HG02623 (cell line): ENCODE results near the gene LINS1.
A peak's percentile ranks its signal among the peaks of the same experiment; 100 is the strongest.
"Not testable (repeated sequence)": the region's sequence is repeated elsewhere in the genome, so short reads cannot be mapped to it uniquely, and the experiment has no call there.

Source experiments
- ATAC-seq: cut with Tn5 transposase; IDR thresholded peaks from one replicate; pipeline ENCODE4 v1.9.1; 2021; ENCODE audit warnings: moderate library complexity; ENCODE audit not compliant: unreplicated experiment

The LINS1 gene

DNA sequence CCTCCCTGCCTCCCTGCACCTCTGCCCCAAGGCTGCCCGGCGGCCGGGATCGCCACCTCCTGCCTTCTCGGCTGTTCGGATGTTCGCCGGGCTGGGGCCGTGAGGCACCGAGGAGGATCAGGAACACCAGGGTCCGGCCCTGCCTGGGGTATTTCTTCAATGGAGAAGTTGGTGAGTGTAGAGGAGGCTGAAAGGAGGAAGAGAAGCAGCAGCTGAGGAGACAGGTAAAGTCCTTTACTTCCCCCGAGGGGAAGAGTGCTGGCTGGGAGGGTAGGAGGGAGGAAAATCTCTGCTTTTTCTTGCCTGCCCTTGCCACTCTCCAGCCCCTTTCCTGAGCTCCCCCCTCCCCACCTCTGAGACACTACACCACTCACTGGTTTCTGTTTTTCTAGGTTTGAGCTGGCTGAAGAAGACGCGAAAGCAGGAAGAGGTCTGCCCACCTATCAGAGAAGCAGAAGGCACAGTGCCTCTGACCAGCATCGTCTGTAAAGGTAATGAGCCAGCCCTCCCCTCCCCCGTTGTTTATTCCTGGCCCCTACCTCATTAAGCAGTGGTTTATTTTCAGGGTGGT, 924 bp upstream of the LINS1 start:
- peak; percentile 40 for ATAC-seq

DNA sequence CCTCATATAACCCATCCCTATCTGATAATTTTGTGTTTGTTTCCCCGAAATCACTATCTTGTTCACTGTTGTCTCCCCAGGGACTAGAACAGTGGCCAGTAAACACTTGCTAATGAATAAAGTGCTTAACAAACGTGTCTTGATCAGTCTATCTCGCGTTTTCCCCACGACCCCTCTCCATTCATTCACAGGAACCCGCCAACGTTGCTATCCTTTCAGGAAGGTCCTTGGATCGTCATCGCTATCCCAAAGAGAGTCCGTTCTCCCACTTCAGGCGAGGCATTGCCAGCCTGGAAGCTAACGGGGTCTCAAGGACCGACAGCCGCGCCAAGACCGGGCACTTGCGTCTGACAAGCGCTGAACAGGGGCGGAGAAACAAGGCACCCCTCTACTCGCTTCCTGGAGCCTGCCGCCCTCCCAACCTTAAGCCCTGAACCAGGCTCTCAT, 344 bp downstream of the LINS1 start:
- no peak for ATAC-seq

DNA sequence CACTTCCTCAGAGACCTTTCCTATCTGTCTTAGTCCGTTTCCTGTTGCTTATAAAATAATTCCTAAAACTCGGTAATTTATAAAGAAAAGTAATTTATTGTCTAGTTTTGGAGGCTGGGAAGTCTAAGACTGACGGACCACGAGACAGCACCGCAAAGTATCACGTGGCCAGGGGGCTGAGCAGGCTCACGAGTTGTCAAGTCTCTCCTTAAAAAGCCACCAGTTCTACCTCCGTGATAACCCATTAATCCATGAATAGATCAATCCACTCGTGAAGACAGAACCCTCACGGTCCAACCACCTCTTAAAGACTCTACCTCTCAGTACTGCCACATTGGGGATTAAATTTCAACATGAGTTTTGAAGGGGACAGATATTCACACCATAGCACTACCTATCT, 821 bp downstream of the LINS1 start:
- no peak for ATAC-seq

- ATAC-seq = no peak
These were observed 3.3 kb downstream of the LINS1 start for GRCh38 chr15:100598655-100599054.

- ATAC-seq = no peak
These were observed 4.1 kb downstream of the LINS1 start for GRCh38 chr15:100597862-100598261.

DNA sequence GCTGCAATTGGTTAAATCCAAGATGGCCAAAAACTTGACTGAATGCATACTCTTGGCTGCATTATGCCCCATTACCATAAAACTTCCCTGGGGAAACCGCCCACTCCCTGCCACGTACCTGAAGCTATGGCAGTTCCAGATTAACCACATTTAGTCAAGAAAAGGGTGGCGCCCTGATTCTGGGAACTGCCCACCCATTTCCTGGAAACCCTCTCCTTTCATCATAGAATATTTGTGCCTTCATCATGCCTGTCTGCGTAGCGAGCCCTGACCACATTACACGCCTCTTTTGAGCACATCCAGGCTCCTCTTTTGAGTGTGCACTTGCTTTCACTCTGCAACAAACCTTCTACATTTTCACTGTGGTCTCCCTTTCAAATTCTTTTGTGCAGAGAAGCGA, 5.2 kb downstream of the LINS1 start:
- ATAC-seq = peak; percentile 77

DNA sequence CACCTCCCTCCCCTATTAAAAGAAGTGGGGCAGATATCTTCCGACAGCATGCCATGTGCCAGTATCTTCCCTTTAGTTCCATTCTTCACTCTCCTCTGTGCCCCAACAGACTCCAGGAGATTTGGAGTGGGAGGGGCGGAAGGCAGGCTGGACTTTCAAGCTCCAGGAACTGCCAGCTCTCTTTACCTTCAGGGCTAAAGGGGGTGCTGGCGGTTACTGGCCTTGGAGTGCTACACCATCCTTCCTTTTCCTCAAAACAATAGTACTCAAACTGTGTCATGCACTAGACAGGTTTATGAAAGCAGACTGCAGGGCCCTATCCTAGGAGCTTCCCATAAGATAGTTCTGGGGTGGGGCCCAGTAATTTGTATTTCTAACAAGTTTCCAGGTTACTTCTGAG, 6.0 kb downstream of the LINS1 start:
- ATAC-seq = no peak

DNA sequence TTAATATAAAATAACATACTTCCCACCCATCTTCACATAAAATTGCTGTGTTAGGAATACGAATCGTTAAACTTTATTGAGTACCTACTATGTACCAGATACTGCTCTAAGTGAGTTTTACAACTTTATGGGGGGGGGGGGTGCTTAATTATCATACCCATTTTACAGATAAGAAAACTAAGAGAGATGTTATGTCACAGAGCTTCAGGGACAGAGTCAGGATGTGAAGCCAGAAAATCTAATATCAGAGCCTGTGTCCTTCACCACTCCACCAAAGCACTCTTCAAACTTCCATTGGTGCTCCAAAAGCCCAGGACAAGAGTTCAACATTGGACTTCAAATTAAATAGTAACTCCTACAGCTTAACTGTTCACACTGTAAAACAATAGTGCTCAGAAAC, 8.6 kb downstream of the LINS1 start:
- no peak for ATAC-seq

- ATAC-seq = no peak
These were observed 9.1 kb downstream of the LINS1 start for GRCh38 chr15:100592898-100593297.

- ATAC-seq = no peak
These were observed 10.1 kb downstream of the LINS1 start for GRCh38 chr15:100591835-100592234.

- not testable (repeated sequence) for ATAC-seq
These were observed 10.8 kb downstream of the LINS1 start for GRCh38 chr15:100591163-100591562.

DNA sequence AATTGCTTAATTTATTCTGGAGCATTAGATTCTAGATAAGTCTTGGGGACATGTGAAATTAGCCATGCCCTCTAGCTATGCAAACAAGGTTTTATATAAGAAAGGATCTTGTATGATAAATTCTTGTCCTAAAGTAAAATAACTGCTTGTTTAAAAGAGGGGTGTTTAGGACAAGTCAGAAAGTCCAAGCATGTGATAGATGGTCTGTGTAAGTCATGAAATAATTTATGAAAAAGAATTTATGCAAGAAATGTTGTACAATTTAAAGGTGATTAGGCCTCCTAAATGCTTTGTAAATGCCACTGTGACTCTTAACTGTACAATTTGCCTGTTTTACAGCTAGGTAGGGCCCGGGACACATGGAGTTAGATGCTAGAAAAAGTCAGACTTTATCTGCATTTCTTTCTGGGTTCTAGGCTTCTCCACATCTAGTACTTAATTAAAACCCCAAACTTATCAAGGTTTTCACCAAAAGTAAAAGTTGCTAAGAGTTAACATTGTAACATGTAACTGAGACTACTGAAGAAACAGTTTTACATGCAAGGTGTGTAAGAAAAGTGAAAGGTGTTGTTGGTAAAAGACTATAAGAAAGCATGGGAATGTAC, 13.2 kb downstream of the LINS1 start:
- ATAC-seq = no peak

GRCh38 chr15:100580414-100580813, 21.6 kb downstream of the LINS1 start:
- ATAC-seq = no peak

DNA sequence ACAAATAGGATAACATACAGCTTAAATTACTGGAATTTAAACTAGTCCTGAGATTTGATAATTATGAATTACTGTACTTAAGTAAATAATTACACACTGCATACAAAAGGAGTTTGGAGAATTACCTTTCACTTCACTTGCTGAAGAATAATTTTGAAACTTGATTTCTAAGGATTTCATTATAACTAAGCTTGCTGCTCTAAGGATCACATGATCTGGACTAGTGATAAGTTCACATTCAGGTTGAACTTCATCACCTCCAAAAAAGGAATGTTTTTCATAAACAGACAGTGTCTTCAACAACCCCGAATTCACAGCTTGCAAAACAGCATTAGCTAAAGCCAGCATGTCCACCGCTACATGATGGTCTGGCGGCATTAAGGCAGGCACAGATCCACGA, 28.5 kb downstream of the LINS1 start:
- no peak for ATAC-seq

GRCh38 chr15:100572362-100572983, 29.5 kb downstream of the LINS1 start:
- ATAC-seq = no peak

- ATAC-seq = no peak
These were observed 30.3 kb downstream of the LINS1 start for GRCh38 chr15:100571592-100572167.

DNA sequence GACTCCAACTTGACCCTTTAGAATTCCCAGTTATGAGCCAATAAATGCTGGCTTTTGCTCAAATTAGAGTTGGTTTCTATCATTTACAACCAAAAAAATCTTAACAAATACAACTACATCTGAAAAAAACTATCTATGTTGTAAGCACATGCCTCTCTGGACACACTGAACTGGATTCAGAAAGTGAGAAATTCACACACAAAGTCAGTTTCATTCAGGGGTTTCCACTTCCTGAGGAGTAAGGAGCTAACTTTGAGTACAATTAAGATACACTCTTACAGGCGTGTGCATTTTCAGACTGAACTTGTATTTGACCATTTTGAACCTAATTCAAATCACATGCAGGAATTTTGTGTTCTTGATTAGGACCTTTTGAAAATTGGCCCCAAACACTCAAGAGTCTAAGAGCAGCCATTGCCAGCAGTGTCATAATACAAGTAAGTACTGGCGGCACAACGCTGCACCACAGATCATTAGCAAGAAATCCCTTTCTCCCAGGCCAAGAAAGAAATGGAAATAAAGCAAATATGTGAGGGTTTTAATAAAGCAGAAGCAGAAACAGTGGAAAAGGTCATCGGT, 31.2 kb downstream of the LINS1 start:
- ATAC-seq = peak; percentile 86

DNA sequence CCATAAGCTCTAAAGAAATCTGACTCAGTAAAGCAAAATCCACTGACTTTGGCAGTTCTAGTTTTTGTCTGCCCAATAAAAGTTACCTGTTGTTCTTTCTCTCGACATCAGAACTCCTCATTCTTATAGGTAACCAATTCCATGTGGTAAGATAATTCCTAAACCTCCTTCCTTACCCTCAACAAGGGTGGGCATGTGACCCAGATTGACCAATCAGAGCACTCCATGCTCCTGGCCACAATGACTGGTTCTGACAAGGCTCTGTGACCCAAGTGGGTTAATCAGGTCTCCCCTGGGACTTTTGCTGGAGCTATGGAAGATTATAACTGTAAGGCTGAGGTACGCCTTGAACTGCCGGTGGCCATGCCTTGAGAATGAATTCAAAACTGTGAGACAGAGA, 31.7 kb downstream of the LINS1 start:
- peak; percentile 20 for ATAC-seq

DNA sequence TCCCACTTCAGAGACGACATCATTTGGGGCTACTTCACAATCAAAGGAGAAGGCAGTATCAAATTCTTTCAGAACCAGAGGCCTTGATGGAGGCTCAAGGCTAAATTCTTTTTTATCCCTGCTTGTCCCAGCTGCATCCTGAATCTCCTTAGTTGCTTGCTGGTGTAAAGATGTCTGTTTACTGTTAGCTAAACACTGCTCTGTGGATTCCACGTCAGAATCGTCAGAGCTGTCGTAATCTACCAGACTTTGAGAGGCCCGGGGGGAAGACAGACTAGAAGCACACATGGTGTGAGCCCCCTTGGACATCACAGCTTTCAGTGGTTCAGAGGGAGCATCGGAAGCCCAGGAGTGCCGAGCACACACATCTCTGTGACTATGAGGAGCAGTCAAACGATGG, 32.6 kb downstream of the LINS1 start:
- no peak for ATAC-seq

DNA sequence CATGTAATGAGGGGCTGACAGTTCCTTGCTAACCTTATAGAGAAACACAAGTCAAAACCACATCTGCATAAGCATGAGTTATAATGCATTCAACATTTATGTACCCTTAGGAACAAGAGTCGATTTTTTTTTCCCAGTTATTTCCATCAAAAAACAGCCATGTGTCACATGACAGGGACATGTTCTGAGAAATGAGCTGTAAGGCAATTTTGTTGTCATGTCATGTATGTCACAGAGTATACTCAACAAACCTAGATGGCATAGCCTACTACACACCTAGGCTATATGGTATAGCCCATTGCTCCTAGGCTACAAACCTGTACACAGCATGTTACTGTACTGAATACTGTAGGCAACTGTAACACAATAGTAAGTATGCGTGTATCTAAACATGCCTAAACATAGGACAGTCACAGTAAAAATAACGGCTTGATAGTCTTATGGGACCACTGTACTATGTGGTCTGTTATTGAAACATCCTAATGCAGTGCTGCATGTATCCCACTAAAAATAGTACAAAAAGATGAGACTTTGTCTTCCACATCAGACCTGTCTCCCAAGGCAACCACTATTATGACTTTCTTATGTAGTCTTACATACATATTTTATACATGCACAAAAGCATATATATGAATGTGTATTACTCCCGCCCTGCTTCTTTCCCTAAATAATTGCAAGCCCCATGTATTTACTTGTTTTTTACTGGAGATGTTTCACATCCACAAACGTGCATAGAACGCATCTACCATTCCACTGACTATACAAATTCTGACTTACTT, 34.9 kb downstream of the LINS1 start:
- ATAC-seq = no peak

GRCh38 chr15:100565591-100565990, 36.4 kb downstream of the LINS1 start:
- no peak for ATAC-seq
